Endothelial cell (in vitro differentiated cells): Measurements from ENCODE around the gene SP3. TPM values are rescaled to one million over a fixed set of nuclear protein-coding genes. Genes with fewer than 3 reads are reported as not detected.
A peak's percentile ranks its signal among the peaks of the same experiment; 100 is the strongest.

Experiments used
- DNase-seq: peaks from one replicate; pipeline ENCODE4 v3.0.0; 2021; ENCODE audit warnings: low spot score
- H3K27ac Mint-ChIP-seq: one replicate; pipeline ENCODE4 v1.8.0; 2021; ENCODE audit warnings: mixed read lengths, inconsistent platforms; ENCODE audit not compliant: unreplicated experiment
- H3K27me3 Mint-ChIP-seq: one replicate; pipeline ENCODE4 v1.8.0; 2021; ENCODE audit warnings: mild to moderate bottlenecking, moderate library complexity, mixed read lengths, inconsistent platforms; ENCODE audit not compliant: unreplicated experiment
- H3K36me3 Mint-ChIP-seq: one replicate; pipeline ENCODE4 v1.8.0; 2021; ENCODE audit warnings: mild to moderate bottlenecking, low read depth, mixed read lengths, inconsistent platforms; ENCODE audit not compliant: unreplicated experiment
- H3K4me1 Mint-ChIP-seq: one replicate; pipeline ENCODE4 v1.8.0; 2021; ENCODE audit warnings: mild to moderate bottlenecking, mixed read lengths, inconsistent platforms; ENCODE audit not compliant: unreplicated experiment
- H3K4me3 Mint-ChIP-seq: one replicate; pipeline ENCODE4 v1.8.0; 2021; ENCODE audit warnings: mild to moderate bottlenecking, mixed read lengths, inconsistent platforms; ENCODE audit not compliant: unreplicated experiment
- H3K9me3 Mint-ChIP-seq: one replicate; pipeline ENCODE4 v1.8.0; 2021; ENCODE audit warnings: mixed read lengths, inconsistent platforms; ENCODE audit not compliant: unreplicated experiment
- total RNA-seq: library from RNA; stranded (reverse); fragmentation: NEBNext Ultra II Directional; extraction: Animal tissue kit (Norgen Biotek cat#: 25700); gene quantifications from one replicate; pipeline ENCODE4 v1.2.1, GENCODE V29; 2021; ENCODE audit not compliant: unreplicated experiment
- TF ChIP-seq, protein P1 (sequence below): fragments of 200-600 bp; sonication (generic); IDR thresholded peaks from one replicate; pipeline ENCODE4 v1.5.0; 2021; ENCODE audit warnings: antibody characterized with exemption; ENCODE audit not compliant: unreplicated experiment

SP3 gene
- total RNA-seq, 1 donor from 2014 or later, result 76.2 TPM

GRCh38 chr2:174003720-174004695, 38.8 kb upstream of the SP3 start:
- H3K27me3 Mint-ChIP-seq, result peaks cover 5% of the 10 kb centered on the region
- no peak for DNase-seq
- H3K36me3 Mint-ChIP-seq, result peaks cover under 1% of the 10 kb centered on the region
- H3K4me1 Mint-ChIP-seq, result peaks cover 2% of the 10 kb centered on the region
- no peak overlapping the region for H3K4me3 Mint-ChIP-seq
- H3K9me3 Mint-ChIP-seq, result no peaks in the 10 kb centered on the region
- peak overlapping the region; percentile 39 for H3K27ac Mint-ChIP-seq
- TF ChIP-seq, protein P1, sequence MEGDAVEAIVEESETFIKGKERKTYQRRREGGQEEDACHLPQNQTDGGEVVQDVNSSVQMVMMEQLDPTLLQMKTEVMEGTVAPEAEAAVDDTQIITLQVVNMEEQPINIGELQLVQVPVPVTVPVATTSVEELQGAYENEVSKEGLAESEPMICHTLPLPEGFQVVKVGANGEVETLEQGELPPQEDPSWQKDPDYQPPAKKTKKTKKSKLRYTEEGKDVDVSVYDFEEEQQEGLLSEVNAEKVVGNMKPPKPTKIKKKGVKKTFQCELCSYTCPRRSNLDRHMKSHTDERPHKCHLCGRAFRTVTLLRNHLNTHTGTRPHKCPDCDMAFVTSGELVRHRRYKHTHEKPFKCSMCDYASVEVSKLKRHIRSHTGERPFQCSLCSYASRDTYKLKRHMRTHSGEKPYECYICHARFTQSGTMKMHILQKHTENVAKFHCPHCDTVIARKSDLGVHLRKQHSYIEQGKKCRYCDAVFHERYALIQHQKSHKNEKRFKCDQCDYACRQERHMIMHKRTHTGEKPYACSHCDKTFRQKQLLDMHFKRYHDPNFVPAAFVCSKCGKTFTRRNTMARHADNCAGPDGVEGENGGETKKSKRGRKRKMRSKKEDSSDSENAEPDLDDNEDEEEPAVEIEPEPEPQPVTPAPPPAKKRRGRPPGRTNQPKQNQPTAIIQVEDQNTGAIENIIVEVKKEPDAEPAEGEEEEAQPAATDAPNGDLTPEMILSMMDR, result no peak

- no peak for DNase-seq
- peaks cover 8% of the 10 kb centered on the region for H3K27me3 Mint-ChIP-seq
- H3K9me3 Mint-ChIP-seq, result no peaks in the 10 kb centered on the region
- H3K27ac Mint-ChIP-seq, result no peak overlapping the region
- TF ChIP-seq, protein P1, result no peak
- no peak overlapping the region for H3K4me3 Mint-ChIP-seq
- peaks cover 13% of the 10 kb centered on the region for H3K4me1 Mint-ChIP-seq
- H3K36me3 Mint-ChIP-seq, result peaks cover 3% of the 10 kb centered on the region
Observed at GRCh38 chr2:174002679-174003078, 37.5 kb upstream of the SP3 start.

DNA sequence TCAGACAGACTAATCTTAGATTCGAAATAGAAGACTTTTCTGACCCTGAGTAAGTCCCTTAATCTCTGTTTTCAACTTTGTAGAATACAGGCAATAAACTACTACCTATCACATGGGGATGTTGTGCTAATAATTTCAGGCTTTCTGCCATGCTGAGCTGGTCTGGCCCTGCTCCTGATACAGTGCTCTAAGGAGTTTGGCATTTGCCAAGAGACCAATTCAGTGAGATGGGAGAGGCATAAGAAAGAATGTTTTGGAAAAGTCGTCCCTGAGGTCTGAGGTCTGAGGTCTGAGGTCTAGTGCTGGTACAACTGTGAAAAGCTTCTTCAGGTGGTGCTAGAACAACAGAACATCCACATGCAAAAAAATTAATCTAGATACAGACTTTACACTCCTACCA, 35.9 kb upstream of the SP3 start:
- Mint-ChIP-seq H3K9me3 (no peaks in the 10 kb centered on the region), H3K27me3 (peaks cover 8% of the 10 kb centered on the region), H3K4me3 (no peak overlapping the region), H3K27ac (no peak overlapping the region), H3K36me3 (peaks cover 3% of the 10 kb centered on the region), H3K4me1 (peaks cover 13% of the 10 kb centered on the region)
- TF ChIP-seq, protein P1, result no peak
- DNase-seq, result no peak

GRCh38 chr2:173999724-174000123, 34.6 kb upstream of the SP3 start:
- H3K4me3 Mint-ChIP-seq, result no peak overlapping the region
- H3K9me3 Mint-ChIP-seq, result no peaks in the 10 kb centered on the region
- no peak overlapping the region for H3K27ac Mint-ChIP-seq
- H3K36me3 Mint-ChIP-seq, result peaks cover 5% of the 10 kb centered on the region
- DNase-seq, result no peak
- H3K27me3 Mint-ChIP-seq, result peaks cover 8% of the 10 kb centered on the region
- H3K4me1 Mint-ChIP-seq, result peaks cover 13% of the 10 kb centered on the region
- TF ChIP-seq, protein P1, result no peak

GRCh38 chr2:173999272-173999671, 34.1 kb upstream of the SP3 start:
- no peak overlapping the region for H3K4me3 Mint-ChIP-seq
- no peak for DNase-seq
- peaks cover 13% of the 10 kb centered on the region for H3K4me1 Mint-ChIP-seq
- TF ChIP-seq, protein P1, result no peak
- no peak overlapping the region for H3K27ac Mint-ChIP-seq
- peaks cover 7% of the 10 kb centered on the region for H3K27me3 Mint-ChIP-seq
- H3K9me3 Mint-ChIP-seq, result no peaks in the 10 kb centered on the region
- H3K36me3 Mint-ChIP-seq, result peaks cover 9% of the 10 kb centered on the region
